GM19324 (cell line): Measurements from ENCODE around the gene BMP2K.

Source experiments
- ATAC-seq: cut with Tn5 transposase; IDR thresholded peaks from one replicate; pipeline ENCODE4 v1.9.1; 2021; ENCODE audit warnings: mild to moderate bottlenecking, moderate library complexity; ENCODE audit not compliant: unreplicated experiment, low FRiP score

The BMP2K gene

DNA sequence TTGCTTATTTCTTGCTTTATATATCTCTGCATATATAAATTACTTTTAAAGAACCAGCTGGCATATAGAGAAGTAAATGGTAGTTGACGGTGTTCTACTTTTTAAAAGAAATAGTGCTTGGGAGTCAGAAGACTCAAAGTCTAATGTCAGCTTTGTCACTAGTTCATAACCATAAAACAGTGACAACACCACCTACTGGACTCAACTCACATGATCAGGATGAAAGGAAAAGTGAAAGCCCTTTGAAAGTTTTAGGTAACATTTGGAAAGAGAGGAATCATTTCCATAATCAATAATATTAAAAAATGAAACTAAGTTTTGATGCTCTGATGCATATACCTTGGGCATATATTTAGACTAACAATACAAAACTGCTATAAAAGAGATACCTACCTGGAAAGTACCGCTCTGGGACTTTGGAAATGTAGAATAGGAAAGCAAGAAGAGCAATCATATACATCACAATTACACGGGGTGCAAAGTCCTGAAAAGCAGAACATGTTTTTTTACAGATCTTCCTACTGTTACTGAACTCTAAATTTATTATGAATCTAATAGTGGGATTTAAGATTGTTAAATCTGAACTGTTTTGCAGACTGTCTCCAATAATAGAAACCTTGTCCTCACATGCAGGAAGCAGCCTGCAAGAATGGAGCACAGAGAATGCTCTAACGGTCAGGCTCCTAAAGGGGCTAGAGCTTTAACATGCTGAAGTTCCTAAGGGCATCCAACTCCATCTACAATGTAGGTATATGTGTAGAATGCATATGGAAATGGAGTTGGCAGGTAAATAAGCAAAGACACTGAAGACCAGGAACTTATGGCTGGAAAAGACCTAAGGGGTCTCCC, 147.5 kb downstream of the BMP2K start:
- no peak for ATAC-seq

- ATAC-seq = no peak
Measured at GRCh38 chr4:78926826-78927225, 150.7 kb downstream of the BMP2K start.

DNA sequence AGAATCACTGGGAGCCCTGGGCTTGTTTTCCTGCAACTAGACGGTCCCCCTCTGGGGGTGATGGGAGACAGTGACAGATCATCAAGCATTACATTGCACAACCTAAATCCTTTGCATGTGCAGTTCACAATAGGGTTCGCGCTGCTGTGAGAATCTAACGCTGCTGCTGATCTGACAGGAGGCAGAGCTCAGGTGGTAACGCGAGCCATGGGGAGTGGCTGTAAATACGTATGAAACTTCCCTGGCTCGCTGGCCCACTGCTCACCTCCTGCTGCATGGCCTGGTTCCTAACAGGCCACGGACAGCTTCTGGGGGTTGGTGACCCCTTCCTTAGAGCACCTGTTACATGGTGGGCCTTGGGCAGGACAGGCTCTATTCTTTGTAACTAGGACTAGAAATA, 152.7 kb downstream of the BMP2K start:
- no peak for ATAC-seq

DNA sequence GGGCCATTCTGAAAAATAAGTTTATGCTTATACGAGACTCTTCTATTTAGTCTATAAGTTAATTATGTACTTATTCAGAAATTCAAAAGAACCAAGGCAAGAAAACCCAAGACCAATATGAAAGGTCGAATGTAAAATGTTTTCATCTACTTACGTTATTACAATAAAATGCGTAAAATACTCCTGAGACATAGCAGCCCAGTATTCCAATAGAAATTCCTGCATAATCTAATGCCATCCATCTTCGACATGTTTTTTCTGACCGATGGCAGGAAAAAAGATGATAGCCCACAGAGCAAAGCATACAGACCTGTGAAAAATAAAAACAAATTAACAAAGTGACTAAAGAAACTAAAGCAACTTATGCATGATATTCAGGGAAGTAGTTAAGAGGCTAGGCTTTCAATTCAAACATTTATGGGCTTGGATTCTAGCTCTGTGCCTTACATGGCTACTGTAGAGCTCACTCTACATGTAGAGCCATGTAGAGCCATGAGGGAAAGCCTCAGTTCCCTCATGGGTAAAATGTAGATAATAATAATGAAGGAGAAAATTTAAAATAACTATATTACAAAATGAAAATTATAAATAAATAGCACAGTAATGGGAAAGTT, 154.0 kb downstream of the BMP2K start:
- ATAC-seq = no peak

DNA sequence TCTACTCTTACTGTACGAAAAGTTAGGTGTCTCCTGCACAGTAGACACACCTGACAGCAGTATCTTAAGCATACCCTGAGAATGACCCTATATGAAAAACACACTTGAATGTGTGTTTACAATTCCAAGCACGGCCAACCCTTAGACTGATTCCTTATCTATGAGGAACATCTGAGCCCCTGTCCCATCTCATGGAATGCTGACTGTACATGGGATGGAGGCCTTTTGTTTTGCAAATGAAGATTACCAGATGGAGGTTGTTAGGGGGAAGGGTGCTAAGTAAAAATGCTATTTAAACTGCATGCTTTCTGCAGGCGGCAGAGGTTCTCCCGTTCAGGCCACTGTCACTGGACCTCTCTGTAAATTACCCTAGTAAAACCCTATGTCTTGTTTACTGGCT, 160.8 kb downstream of the BMP2K start:
- ATAC-seq = no peak

DNA sequence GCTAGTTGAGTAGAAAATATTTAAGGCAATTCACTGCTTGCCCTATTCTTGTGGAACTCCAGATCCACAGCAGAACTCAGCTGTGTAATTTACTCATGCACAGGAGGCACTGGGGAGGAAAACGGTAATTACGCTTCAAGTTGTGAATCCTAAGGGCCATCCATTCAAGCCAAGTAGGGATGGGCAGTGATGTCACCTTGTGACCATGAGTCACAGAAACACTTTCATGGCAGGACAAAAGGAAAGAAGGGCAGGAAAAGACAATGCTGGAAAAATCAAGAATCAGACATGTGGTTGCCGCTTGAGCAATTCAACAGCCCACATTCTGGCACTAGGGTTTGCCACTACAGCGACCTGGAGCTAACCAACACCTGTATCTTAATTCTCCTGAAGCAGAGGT, 161.7 kb downstream of the BMP2K start:
- ATAC-seq = no peak

DNA sequence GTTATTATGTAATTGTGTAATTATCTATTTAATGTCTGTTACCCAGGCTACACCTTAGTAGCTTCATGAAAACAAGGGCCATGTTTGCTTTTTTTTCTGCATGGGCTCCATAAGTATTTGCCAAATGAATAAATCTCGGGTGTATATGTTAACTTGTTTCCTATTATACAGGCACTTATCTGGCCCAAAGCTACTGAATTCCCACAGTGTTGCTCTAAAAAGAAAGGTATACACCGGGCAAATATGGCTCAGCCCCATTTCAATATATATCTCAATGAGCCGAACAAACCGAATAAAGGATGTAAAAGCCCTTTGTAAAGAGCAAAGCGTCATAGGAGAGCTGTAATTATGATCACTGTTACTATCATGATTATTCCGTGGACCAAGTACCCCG, 162.3 kb downstream of the BMP2K start:
- no peak for ATAC-seq

GRCh38 chr4:78938868-78939666, 162.9 kb downstream of the BMP2K start, which contains the start of gene PAQR3:
Gene PAQR3 (minus strand): TSS chr4:78939438. CDS start chr4:78939224, 214 bp downstream.
- ATAC-seq = peak; percentile 99

GRCh38 chr4:78939667-78940008, 163.5 kb downstream of the BMP2K start:
- ATAC-seq = peak; percentile 20

DNA sequence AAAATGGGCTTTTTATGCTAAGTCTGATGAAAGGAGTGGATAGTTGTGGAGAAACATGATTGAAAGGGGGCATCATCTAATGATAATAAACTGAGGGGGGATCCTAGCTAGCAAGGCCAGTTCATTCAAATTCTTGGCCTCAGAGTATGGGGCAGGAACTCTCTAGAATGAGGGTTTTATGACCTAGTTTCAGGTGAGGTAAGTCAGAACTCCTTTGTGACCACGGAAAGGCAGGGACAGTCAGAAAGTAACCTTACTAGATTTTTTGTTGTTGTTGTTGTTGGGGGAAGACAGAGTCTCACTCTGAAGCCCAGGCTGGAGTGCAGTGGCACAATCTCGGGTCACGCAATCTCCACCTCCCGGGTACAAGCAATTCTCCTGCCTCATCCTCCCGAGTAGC, 164.6 kb downstream of the BMP2K start:
- ATAC-seq = no peak

GRCh38 chr4:78944381-78944780, 168.2 kb downstream of the BMP2K start:
- ATAC-seq = no peak

GRCh38 chr4:78945651-78946179, 169.6 kb downstream of the BMP2K start:
- no peak for ATAC-seq

GRCh38 chr4:78949735-78950134, 173.6 kb downstream of the BMP2K start:
- ATAC-seq = no peak

DNA sequence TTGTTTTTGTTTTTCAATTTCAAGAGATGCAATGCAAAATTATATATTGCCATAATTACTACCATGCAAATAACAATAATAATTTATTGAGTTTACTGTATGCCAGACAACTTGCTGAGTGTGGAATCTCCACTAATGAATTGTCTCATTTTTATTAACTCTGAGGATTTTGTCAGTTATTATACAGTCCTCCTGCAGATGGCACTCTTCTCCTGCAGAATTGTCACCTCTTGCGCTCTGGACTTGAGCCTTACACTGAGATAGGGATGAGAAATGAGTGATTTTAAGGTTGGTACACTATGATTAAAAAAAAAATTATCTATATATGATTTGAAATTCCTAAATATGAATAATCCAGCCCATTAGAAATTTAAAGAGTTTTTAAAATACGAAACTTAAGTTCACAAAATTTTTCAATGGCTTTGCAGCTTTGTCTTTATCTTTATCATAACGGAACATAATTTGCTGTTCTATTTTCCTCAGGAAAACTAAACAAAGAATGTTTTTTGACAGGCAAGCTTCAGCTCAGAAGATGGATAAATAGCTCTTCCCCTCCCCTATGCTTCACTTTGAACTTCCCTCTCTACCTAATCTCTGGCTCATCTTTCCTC, 175.8 kb downstream of the BMP2K start:
- ATAC-seq = peak; percentile 59

DNA sequence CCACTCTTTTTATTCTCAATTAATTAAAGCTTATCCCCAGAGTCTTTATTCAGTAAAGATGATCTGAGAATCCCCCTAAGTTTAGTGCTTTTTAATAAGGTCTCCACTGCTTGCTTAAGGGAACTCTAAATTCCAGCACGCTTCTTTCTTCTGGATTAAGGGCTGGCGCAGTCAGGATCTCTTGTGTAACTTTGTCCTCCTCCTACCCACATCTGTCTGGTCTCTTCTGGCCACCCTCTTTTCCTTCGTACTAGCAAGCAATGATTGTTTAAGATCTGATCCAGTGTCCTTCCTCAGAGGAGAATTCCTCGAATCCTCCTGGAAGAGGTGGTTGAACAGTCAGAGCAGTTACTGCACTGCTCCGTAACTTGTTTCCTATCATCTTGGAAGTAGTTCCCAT, 177.1 kb downstream of the BMP2K start:
- ATAC-seq = no peak

DNA sequence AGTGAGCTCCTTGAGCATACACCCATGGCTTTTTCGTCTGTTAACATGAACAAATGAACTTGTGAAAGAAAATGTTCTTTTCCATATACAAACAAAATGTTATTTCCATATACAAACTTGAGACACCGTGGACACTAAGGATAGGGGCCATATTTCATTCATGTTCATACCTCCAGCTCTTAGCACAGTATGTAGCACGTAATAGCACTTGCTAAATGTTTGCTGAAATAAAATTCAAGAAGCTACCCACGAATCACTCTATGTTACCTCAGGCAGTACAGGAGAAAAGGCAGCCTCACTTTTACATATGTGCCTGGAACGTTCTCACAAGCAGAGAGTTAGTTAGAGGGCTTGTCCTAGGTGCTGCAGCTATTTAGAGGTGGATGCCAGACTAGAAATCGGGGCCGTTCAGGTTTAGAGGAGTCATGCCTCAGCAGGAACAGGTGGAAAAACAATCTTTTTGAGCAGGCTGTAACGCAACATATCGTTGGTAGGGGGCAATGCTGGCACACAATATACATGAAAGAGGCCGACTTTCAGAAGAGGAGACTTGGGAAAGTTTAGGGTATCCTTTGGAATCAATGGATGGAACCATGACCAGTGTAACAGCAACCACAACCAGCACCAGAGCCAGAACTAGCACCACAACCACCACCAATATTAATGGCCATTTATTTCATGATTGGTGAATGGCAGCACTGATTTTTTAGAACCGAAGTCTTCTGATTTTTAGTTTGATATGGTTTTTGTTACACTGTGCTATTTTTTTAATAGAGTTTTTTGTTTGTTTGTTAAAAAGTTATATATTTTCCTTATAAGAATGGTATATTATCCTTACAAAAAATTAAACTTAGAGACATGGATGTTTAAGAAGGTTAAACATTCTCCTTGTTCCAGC, 177.9 kb downstream of the BMP2K start:
- ATAC-seq = no peak

DNA sequence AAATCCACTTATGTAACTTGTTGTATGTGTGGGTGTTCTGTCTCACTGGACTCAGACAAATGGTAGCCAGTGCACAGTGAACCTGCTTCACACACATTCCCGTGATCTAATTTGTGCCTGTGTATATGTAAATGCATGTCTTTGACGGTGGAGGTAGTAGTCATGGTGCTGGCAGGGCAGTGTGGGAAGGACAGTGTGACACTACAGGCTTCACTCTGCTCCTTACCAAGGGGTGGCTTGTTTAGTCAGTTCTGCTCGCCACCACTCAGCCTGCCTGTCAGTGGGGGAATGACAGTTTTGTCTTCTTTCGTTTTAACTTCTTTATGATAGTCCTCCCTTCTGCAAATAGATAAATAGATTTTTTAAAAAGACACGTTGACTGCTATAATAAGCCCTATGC, 180.8 kb downstream of the BMP2K start:
- no peak for ATAC-seq

DNA sequence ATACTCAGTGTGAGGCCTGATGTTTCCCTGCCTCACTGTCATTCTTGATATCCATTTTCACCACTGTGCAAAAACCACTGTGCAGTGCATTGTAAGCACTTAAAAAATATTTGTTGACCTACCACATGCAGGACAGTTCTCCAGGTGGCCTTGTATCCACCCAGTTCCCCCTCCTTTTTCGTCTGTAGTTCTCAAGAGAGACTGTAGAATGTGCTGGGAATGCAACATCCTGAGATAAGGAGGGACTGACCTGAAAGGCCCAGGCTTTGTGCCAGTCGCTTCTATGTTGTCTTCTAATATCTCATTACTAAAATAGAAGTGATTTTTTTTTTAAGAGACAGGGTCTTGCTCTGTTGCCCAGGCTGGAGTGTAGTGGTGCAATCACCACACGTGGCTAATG, 184.8 kb downstream of the BMP2K start:
- ATAC-seq = no peak
